GM12875 (cell line): ENCODE measurements around the gene MINDY3.

ENCODE experiments used
- H3K4me3 ChIP-seq: one replicate; pipeline ENCODE4 v1.5.1; 2011; ENCODE audit warnings: low read depth, low read length, control low read depth
- CTCF ChIP-seq: IDR thresholded peaks from 2 replicates; pipeline ENCODE4 v1.5.1; 2011; ENCODE audit warnings: low read depth, mild to moderate bottlenecking, control low read depth, inconsistent platforms, low read length, moderate library complexity, borderline replicate concordance; ENCODE audit not compliant: insufficient read depth

MINDY3 gene

GRCh38 chr10:15808204-15808797, 52.0 kb downstream of the MINDY3 start:
- no peak overlapping the region for H3K4me3 ChIP-seq
- no peak for TF ChIP-seq CTCF

GRCh38 chr10:15805395-15806058, 54.8 kb downstream of the MINDY3 start:
- H3K4me3 ChIP-seq = no peak overlapping the region

GRCh38 chr10:15804109-15804508, 56.2 kb downstream of the MINDY3 start:
- no peak for TF ChIP-seq CTCF
- H3K4me3 ChIP-seq = no peak overlapping the region

More at GRCh38 chr10:15805395-15806058, 54.8 kb downstream of the MINDY3 start:
- TF ChIP-seq CTCF = no peak

- H3K4me3 ChIP-seq = no peak overlapping the region
- TF ChIP-seq CTCF = no peak
Measured at GRCh38 chr10:15802375-15802949, 57.8 kb downstream of the MINDY3 start.

GRCh38 chr10:15801641-15802040, 58.7 kb downstream of the MINDY3 start:
- TF ChIP-seq CTCF = no peak
- H3K4me3 ChIP-seq = no peak overlapping the region

GRCh38 chr10:15801147-15801546, 59.2 kb downstream of the MINDY3 start:
- no peak overlapping the region for H3K4me3 ChIP-seq
- TF ChIP-seq CTCF = no peak

- no peak overlapping the region for H3K4me3 ChIP-seq
- no peak for TF ChIP-seq CTCF
Measured at GRCh38 chr10:15797346-15797745, 63.0 kb downstream of the MINDY3 start.
